ENCODE measurements around the gene DEPDC1B. TPM values are rescaled to one million over a fixed set of nuclear protein-coding genes. Genes with fewer than 3 reads are reported as not detected.
"Not testable (repeated sequence)": the region's sequence is repeated elsewhere in the genome, so short reads cannot be mapped to it uniquely, and the experiment has no call there.

DEPDC1B gene
- total RNA-seq, result under 1 TPM in 1 of 2 donors, not detected in 1; 0.47 TPM
- long read RNA-seq, result 0 reads

- ATAC-seq (peak; percentile 98 to 99), DNase-seq (peak; percentile 88)
- intact Hi-C loops (cut with DNase I), result no loop called here
Measured at GRCh38 chr5:60699609-60700415, at the start of gene DEPDC1B. Gene DEPDC1B (minus strand): TSS chr5:60700166. CDS start chr5:60700093, 73 bp downstream.

- intact Hi-C loops (cut with DNase I), result no loop called here
- ATAC-seq, result no peak
- no peak for DNase-seq
Measured at GRCh38 chr5:60744682-60745081, 44.7 kb upstream of the DEPDC1B start.

GRCh38 chr5:60743511-60744314, 43.7 kb upstream of the DEPDC1B start:
- no peak for ATAC-seq
- intact Hi-C loops (cut with DNase I), result no loop called here
- no peak for DNase-seq

GRCh38 chr5:60740322-60740721, 40.4 kb upstream of the DEPDC1B start:
- intact Hi-C loops (cut with DNase I), result no loop called here
- no peak for DNase-seq

GRCh38 chr5:60738933-60739332, 39.0 kb upstream of the DEPDC1B start:
- no peak for DNase-seq
- intact Hi-C loops (cut with DNase I), result no loop called here
- ATAC-seq, result no peak

More at GRCh38 chr5:60740322-60740721, 40.4 kb upstream of the DEPDC1B start:
- ATAC-seq, result no peak

GRCh38 chr5:60738461-60738860, 38.5 kb upstream of the DEPDC1B start:
- DNase-seq (no peak), ATAC-seq (no peak)
- intact Hi-C loops (cut with DNase I), result no loop called here

GRCh38 chr5:60730858-60731257, 30.9 kb upstream of the DEPDC1B start:
- DNase-seq; ATAC-seq; intact Hi-C loops (cut with DNase I): not testable (repeated sequence)

- intact Hi-C loops (cut with DNase I), result no loop called here
- ATAC-seq (no peak), DNase-seq (no peak)
Measured at GRCh38 chr5:60727033-60727679, 27.2 kb upstream of the DEPDC1B start.

GRCh38 chr5:60724126-60724525, 24.2 kb upstream of the DEPDC1B start:
- DNase-seq (no peak), ATAC-seq (no peak)
- intact Hi-C loops (cut with DNase I), result no loop called here

- intact Hi-C loops (cut with DNase I), result no loop called here
- ATAC-seq (no peak), DNase-seq (no peak)
Measured at GRCh38 chr5:60722416-60722815, 22.4 kb upstream of the DEPDC1B start.

- DNase-seq, result no peak
- intact Hi-C loops (cut with DNase I), result no loop called here
- no peak for ATAC-seq
Measured at GRCh38 chr5:60719329-60719728, 19.4 kb upstream of the DEPDC1B start.

- ATAC-seq, result no peak
- no peak for DNase-seq
- intact Hi-C loops (cut with DNase I), result no loop called here
Measured at GRCh38 chr5:60718166-60718892, 18.4 kb upstream of the DEPDC1B start.

- intact Hi-C loops (cut with DNase I); DNase-seq; ATAC-seq: not testable (repeated sequence)
Measured at GRCh38 chr5:60715201-60715928, 15.4 kb upstream of the DEPDC1B start.

GRCh38 chr5:60712950-60713349, 13.0 kb upstream of the DEPDC1B start:
- intact Hi-C loops (cut with DNase I), result no loop called here
- no peak for DNase-seq
- ATAC-seq, result no peak

GRCh38 chr5:60711892-60712291, 11.9 kb upstream of the DEPDC1B start:
- DNase-seq; ATAC-seq; intact Hi-C loops (cut with DNase I): not testable (repeated sequence)

- DNase-seq (no peak), ATAC-seq (no peak)
- intact Hi-C loops (cut with DNase I), result no loop called here
Measured at GRCh38 chr5:60710362-60710761, 10.4 kb upstream of the DEPDC1B start.

GRCh38 chr5:60705144-60705543, 5.2 kb upstream of the DEPDC1B start:
- no peak for DNase-seq
- ATAC-seq, result no peak
- intact Hi-C loops (cut with DNase I), result no loop called here

- intact Hi-C loops (cut with DNase I), result no loop called here
- no peak for ATAC-seq
- DNase-seq, result no peak
Measured at GRCh38 chr5:60703944-60704343, 4.0 kb upstream of the DEPDC1B start.

Measured in left cardiac atrium (tissue), 4 donors.